ENCODE measurements around the gene SHROOM2. TPM values are rescaled to one million over a fixed set of nuclear protein-coding genes. Genes with fewer than 3 reads are reported as not detected.

SHROOM2 gene
- total RNA-seq, 4 donors from 2014 or later: 0.05 to 0.36 (median 0.26) TPM

DNA sequence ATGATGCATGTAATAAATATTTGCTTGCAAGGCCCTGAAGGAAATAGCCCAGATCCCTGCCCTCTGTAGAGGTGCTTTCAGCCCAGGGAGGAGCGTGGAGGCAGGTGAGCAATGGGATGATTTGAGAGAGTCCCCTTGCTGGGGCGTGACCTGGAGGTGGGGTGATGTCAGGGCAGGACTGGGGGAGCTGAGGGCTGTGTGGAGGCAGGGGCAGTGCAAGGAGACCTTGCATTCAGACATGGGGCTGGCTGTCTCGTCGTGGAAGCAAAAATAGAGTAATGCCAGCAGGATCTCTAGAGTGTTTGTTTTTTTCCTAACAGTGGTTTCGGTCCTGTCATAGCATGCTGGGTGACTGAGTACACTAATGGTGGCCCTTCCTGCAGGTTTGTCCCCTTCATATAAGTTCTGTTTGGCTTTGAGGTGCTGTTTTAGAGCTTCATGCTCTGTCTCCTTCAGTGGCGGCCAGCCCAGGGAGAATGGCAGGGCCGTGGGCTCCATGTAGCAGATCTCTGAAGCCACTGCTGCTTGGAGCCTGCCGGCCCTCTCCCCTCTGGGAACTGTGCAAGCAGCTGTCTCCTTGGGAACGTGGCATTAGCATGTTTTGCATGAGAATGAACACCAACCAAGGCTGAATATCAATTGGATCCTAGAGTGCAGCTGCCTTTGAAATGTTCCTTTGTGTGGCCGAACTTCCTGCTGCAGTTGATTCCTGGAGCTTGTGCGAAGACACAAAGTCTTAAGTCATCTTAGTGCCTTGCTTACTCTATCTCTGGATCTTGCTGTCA is 141.7 kb downstream of the SHROOM2 start:
- DNase-seq: no peak
- no peaks in the 10 kb centered on the region for H3K4me1 ChIP-seq
- intact Hi-C loops (cut with DNase I; ENCODE audit: low total_unique reads) (no loop called here), in situ Hi-C loops (cut with MboI; ENCODE audit: low sequenced_read_pairs in 4 of 4) (no loop called here)
- H3K27me3 ChIP-seq: no peaks in the 10 kb centered on the region
- no peak overlapping the region for H3K27ac ChIP-seq
- no peaks in the 10 kb centered on the region for H3K9me3 ChIP-seq
- ATAC-seq: no peak
- H3K4me3 ChIP-seq: no peak overlapping the region
- no peak for TF ChIP-seq POLR2A (IDR thresholded peaks at IDR 0.05)
- TF ChIP-seq, protein P1, sequence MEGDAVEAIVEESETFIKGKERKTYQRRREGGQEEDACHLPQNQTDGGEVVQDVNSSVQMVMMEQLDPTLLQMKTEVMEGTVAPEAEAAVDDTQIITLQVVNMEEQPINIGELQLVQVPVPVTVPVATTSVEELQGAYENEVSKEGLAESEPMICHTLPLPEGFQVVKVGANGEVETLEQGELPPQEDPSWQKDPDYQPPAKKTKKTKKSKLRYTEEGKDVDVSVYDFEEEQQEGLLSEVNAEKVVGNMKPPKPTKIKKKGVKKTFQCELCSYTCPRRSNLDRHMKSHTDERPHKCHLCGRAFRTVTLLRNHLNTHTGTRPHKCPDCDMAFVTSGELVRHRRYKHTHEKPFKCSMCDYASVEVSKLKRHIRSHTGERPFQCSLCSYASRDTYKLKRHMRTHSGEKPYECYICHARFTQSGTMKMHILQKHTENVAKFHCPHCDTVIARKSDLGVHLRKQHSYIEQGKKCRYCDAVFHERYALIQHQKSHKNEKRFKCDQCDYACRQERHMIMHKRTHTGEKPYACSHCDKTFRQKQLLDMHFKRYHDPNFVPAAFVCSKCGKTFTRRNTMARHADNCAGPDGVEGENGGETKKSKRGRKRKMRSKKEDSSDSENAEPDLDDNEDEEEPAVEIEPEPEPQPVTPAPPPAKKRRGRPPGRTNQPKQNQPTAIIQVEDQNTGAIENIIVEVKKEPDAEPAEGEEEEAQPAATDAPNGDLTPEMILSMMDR (IDR thresholded peaks at IDR 0.05 in 4 of 5, conservative IDR thresholded peaks at IDR 0.05 in 1 of 5): no peak
- no peaks in the 10 kb centered on the region for H3K36me3 ChIP-seq

DNA sequence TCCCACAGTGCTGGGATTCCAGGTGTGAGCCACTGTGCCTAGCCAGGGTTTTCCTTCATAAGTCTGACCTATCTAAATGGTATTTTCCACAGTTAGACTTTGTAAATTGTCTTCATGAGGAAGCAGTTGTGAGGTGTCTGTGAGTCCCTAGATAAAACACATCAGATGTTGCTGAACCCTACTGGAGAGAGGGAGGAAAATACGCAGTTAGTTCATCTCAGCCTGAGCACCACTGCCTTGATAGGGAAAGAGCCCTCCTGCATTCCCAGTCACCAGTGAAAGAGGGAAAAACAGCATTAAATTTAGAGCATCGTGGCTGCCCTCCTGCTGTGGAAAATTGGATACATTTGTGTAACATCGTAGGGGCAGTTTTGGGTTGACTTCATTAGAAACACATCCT is 149.2 kb downstream of the SHROOM2 start:
- in situ Hi-C loops (cut with MboI; ENCODE audit: low sequenced_read_pairs in 4 of 4): no loop called here
- ATAC-seq (no peak), DNase-seq (no peak)
- H3K4me1 ChIP-seq: no peaks in the 10 kb centered on the region
- no peak overlapping the region for H3K4me3 ChIP-seq
- intact Hi-C loops (cut with DNase I; ENCODE audit: low total_unique reads): no loop called here
- no peaks in the 10 kb centered on the region for H3K36me3 ChIP-seq
- no peaks in the 10 kb centered on the region for H3K9me3 ChIP-seq
- TF ChIP-seq, protein P1 (IDR thresholded peaks at IDR 0.05 in 4 of 5, conservative IDR thresholded peaks at IDR 0.05 in 1 of 5): no peak
- TF ChIP-seq POLR2A (IDR thresholded peaks at IDR 0.05): no peak
- no peaks in the 10 kb centered on the region for H3K27me3 ChIP-seq
- H3K27ac ChIP-seq: no peak overlapping the region

DNA sequence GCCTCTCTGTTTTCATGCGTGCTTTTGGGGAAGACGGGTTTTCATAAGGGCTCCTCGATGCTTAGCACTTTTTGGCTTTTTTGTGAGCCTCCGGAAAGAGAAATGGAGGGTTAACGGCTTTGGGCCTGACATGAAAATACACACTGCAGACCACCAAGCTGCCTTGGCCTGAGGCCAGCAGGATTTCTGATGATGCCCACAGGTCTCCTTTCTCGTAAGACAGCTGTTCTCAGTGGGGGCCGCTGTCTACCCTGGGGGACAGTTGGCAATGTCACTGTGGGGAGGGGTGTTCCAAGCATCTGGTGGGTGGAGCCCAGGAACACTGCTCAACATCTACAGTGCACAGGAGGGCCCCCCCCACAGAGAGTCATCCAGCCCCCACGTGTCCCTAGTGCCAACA is 151.5 kb downstream of the SHROOM2 start:
- intact Hi-C loops (cut with DNase I; ENCODE audit: low total_unique reads): no loop called here
- H3K27ac ChIP-seq: no peak overlapping the region
- DNase-seq (no peak), ATAC-seq (no peak)
- H3K4me1 ChIP-seq: no peaks in the 10 kb centered on the region
- in situ Hi-C loops (cut with MboI; ENCODE audit: low sequenced_read_pairs in 4 of 4): no loop called here
- no peaks in the 10 kb centered on the region for H3K27me3 ChIP-seq
- no peak overlapping the region for H3K4me3 ChIP-seq
- H3K9me3 ChIP-seq: no peaks in the 10 kb centered on the region
- TF ChIP-seq, protein P1 (IDR thresholded peaks at IDR 0.05 in 4 of 5, conservative IDR thresholded peaks at IDR 0.05 in 1 of 5): no peak
- TF ChIP-seq POLR2A (IDR thresholded peaks at IDR 0.05): no peak
- no peaks in the 10 kb centered on the region for H3K36me3 ChIP-seq

DNA sequence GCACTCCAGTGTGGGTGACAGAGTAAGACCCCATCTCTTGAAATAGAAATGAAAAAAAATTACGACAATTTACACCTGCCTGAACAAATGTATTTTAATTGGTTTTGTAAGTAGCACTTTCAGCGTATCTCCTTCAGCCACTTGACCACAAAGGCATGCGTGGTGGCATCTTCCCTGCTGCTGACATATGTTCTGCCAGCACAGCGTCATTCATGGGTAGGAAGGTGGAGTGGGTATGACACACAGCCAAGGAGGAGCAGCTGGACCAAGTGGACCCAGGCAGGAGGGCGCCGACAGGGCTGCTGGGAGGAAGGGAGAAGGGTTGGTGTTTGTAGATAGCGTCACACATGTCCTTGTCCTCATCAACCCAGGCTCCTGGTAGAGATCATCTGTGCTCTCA is 152.3 kb downstream of the SHROOM2 start:
- Histone ChIP-seq H3K4me3 (no peak overlapping the region), H3K27me3 (no peaks in the 10 kb centered on the region), H3K4me1 (no peaks in the 10 kb centered on the region), H3K27ac (no peak overlapping the region), H3K36me3 (no peaks in the 10 kb centered on the region), H3K9me3 (no peaks in the 10 kb centered on the region)
- intact Hi-C loops (cut with DNase I; ENCODE audit: low total_unique reads): no loop called here
- ATAC-seq (no peak), DNase-seq (no peak)
- TF ChIP-seq POLR2A (IDR thresholded peaks at IDR 0.05): no peak
- TF ChIP-seq, protein P1 (IDR thresholded peaks at IDR 0.05 in 4 of 5, conservative IDR thresholded peaks at IDR 0.05 in 1 of 5): no peak
- in situ Hi-C loops (cut with MboI; ENCODE audit: low sequenced_read_pairs in 4 of 4): no loop called here

DNA sequence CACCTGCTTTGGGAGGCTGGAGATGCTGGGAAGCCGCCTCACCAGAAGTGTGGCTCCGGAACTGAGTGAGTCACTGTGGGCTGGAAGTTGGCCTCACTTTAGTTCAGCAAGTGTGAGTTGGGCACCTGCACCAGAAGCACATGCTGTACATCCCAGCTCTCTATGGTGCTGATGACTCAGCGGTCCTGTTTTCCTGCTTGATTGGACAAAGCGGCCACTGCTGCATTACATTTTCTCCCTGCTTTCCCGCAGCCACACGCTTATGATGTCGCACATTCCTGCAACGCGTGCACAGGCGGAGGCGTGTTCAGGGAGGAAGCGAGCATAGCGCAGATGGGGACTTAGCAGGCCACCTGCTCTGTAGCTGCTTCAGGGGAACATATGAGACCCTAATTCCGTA is 154.2 kb downstream of the SHROOM2 start:
- Histone ChIP-seq H3K9me3 (no peaks in the 10 kb centered on the region), H3K27me3 (no peaks in the 10 kb centered on the region), H3K36me3 (no peaks in the 10 kb centered on the region), H3K27ac (no peak overlapping the region), H3K4me3 (no peak overlapping the region), H3K4me1 (no peaks in the 10 kb centered on the region)
- in situ Hi-C loops (cut with MboI; ENCODE audit: low sequenced_read_pairs in 4 of 4): no loop called here
- no peak for TF ChIP-seq POLR2A (IDR thresholded peaks at IDR 0.05)
- TF ChIP-seq, protein P1 (IDR thresholded peaks at IDR 0.05 in 4 of 5, conservative IDR thresholded peaks at IDR 0.05 in 1 of 5): no peak
- DNase-seq (no peak), ATAC-seq (no peak)
- intact Hi-C loops (cut with DNase I; ENCODE audit: low total_unique reads): no loop called here
